Suprapubic skin (tissue), 4 donors: ENCODE measurements around the gene TMEM256.

Experiments used
- EP300 ChIP-seq: sonication (generic); formaldehyde crosslinking; IDR thresholded peaks from one replicate; pipeline ENCODE4 v1.6.1; 2017; ENCODE audit warnings: antibody characterized with exemption
- POLR2AphosphoS5 ChIP-seq, 3 donors: sonication (generic); formaldehyde crosslinking; IDR thresholded peaks; one replicate each; pipeline ENCODE4 v1.6.1; 2017; ENCODE audit warnings: antibody characterized with exemption in 3 of 3
- TF ChIP-seq, protein P1 (sequence below), 2 donors: fragments of 200-600 bp in 1 of 2; fragments of 450-650 bp in 1 of 2; sonication (generic) in 1 of 2; IDR thresholded peaks; one replicate each; pipeline ENCODE4 v1.5.1; 2016 to 2019; ENCODE audit warnings: antibody characterized with exemption in 2 of 2, mild to moderate bottlenecking in 1 of 2, moderate library complexity in 1 of 2

DNA sequence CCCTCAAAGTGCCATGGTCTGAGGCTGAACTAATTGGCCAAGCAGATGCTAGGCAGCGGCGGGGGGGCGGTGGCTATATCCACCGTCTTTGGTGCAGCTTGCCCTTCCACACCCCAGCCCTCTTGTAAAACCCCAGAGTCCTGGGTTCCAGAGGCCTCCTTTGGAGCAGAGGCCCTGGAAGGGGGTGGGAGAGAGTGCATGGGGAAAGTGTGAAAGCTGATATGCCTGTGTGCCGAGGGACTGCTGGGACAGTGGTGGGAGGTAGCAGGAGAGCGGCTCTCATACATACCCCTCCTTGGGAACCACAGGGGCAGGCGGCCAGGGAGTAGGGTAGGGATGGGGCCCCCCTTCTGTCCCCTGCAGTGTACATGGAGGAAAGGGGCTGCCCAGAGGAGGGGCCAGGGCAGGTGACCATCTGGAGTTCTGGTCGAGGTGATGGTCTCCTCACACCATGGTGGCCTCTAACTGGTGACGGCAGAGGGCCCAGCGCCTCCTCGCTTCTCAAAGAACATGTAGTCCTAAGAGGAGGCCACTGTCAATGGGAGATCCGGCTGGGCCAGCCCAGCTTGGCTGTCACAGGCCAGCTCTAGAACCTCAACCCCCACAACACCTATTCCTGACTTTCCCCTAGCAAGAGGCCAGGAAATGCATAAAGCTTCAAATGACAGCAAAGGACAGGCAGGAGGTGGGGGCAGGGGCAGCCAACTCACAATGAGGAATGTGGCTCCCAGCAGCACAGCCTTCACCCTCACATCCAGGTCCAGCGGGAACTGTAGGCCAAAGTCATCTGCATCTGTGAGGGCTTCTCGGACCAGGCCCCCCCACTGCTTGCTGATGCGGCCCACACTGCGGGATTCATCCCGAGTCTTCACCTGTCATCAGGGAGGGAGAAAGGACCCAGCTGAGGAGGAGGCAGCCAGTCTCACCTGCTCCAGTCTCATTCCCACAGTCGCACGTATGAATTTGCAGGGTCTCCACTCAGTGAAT is 13.7 kb downstream of the TMEM256 start:
- TF ChIP-seq, protein P1, sequence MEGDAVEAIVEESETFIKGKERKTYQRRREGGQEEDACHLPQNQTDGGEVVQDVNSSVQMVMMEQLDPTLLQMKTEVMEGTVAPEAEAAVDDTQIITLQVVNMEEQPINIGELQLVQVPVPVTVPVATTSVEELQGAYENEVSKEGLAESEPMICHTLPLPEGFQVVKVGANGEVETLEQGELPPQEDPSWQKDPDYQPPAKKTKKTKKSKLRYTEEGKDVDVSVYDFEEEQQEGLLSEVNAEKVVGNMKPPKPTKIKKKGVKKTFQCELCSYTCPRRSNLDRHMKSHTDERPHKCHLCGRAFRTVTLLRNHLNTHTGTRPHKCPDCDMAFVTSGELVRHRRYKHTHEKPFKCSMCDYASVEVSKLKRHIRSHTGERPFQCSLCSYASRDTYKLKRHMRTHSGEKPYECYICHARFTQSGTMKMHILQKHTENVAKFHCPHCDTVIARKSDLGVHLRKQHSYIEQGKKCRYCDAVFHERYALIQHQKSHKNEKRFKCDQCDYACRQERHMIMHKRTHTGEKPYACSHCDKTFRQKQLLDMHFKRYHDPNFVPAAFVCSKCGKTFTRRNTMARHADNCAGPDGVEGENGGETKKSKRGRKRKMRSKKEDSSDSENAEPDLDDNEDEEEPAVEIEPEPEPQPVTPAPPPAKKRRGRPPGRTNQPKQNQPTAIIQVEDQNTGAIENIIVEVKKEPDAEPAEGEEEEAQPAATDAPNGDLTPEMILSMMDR (IDR thresholded peaks at IDR 0.05), result no peak
- TF ChIP-seq EP300 (no peak), POLR2AphosphoS5 (IDR thresholded peaks at IDR 0.05) (no peak)
